SU-DHL-6 (cell line): ENCODE measurements around the gene ACYP1.

ENCODE experiments used
- CTCF ChIP-seq: fragments of 200-600 bp; sonication (generic); IDR thresholded peaks from one replicate; pipeline ENCODE4 v1.5.1; 2017; ENCODE audit warnings: antibody characterized with exemption, mild to moderate bottlenecking, low read length, moderate library complexity; ENCODE audit not compliant: insufficient read depth, poor library complexity, severe bottlenecking
- EZH2phosphoT487 ChIP-seq: fragments of 200-600 bp; sonication (generic), shearing (Covaris generic); conservative IDR thresholded peaks from 2 replicates; pipeline ENCODE4 v1.6.1; 2018; ENCODE audit warnings: mild to moderate bottlenecking, antibody characterized with exemption, low read length, moderate library complexity, mixed read lengths

GRCh38 chr14:75094896-75095295, 31.1 kb upstream of the ACYP1 start:
- TF ChIP-seq CTCF (no peak), EZH2phosphoT487 (no peak)
